Neuronal stem cell (in vitro differentiated cells): Measurements from ENCODE around the gene GPBAR1.

Experiments
- DNase-seq: peaks from one replicate; pipeline ENCODE4 v3.0.0-alpha.2; 2013; ENCODE audit warnings: low spot score
- H2AFZ ChIP-seq: one replicate; pipeline ENCODE4 v1.6.1; 2013; ENCODE audit warnings: mild to moderate bottlenecking, low read length, inconsistent platforms
- H2AK5ac ChIP-seq: 2 replicates; pipeline ENCODE4 v1.6.1; 2013; ENCODE audit warnings: low read depth, mild to moderate bottlenecking, inconsistent platforms, low read length, moderate library complexity, mixed read lengths
- H2BK120ac ChIP-seq: 2 replicates; pipeline ENCODE4 v1.6.1; 2013; ENCODE audit warnings: low read depth, mild to moderate bottlenecking, inconsistent platforms, low read length, moderate library complexity, mixed read lengths
- H2BK12ac ChIP-seq: one replicate; pipeline ENCODE4 v1.6.1; 2013; ENCODE audit warnings: low read length, inconsistent platforms
- H2BK15ac ChIP-seq: 2 replicates; pipeline ENCODE4 v1.6.1; 2013; ENCODE audit warnings: mild to moderate bottlenecking, low read length, inconsistent platforms, mixed read lengths
- H2BK5ac ChIP-seq: one replicate; pipeline ENCODE4 v1.6.1; 2013; ENCODE audit warnings: inconsistent platforms, mild to moderate bottlenecking, low read length, moderate library complexity
- H3K14ac ChIP-seq: one replicate; pipeline ENCODE4 v1.6.1; 2013; ENCODE audit warnings: low read length, inconsistent platforms
- H3K18ac ChIP-seq: 2 replicates; pipeline ENCODE4 v1.6.1; 2013; ENCODE audit warnings: low read length, inconsistent platforms
- H3K23ac ChIP-seq: 2 replicates; pipeline ENCODE4 v1.6.1; 2013; ENCODE audit warnings: low read depth, mild to moderate bottlenecking, mixed read lengths, low read length, inconsistent platforms; ENCODE audit not compliant: poor library complexity
- H3K27ac ChIP-seq: replicated peaks from 3 replicates; pipeline ENCODE4 v1.5.1; 2013; ENCODE audit warnings: low read length, inconsistent platforms
- H3K27me3 ChIP-seq, 3 experiments: 2 replicates each; pipeline ENCODE4 v1.6.1; 2013; ENCODE audit warnings: low read length in 3 of 3, mild to moderate bottlenecking in 2 of 3, inconsistent platforms in 1 of 3, low read depth in 1 of 3, mixed read lengths in 1 of 3, moderate library complexity in 1 of 3; ENCODE audit not compliant: control insufficient read depth in 3 of 3, insufficient read depth in 3 of 3
- H3K36me3 ChIP-seq, 2 donors: replicated peaks in 1 of 2; 2 replicates each; pipeline ENCODE4 v1.6.1; 2013; ENCODE audit warnings: low read length in 2 of 2; ENCODE audit not compliant: control insufficient read depth in 2 of 2, insufficient read depth in 2 of 2
- H3K4ac ChIP-seq: 2 replicates; pipeline ENCODE4 v1.6.1; 2013; ENCODE audit warnings: inconsistent platforms, mild to moderate bottlenecking, low read length, moderate library complexity
- H3K4me1 ChIP-seq, 2 donors: 1 replicate in 1 of 2; 2 replicates in 1 of 2; pipeline ENCODE4 v1.6.1; 2013; ENCODE audit warnings: low read length in 2 of 2, low read depth in 1 of 2; ENCODE audit not compliant: control insufficient read depth in 2 of 2, insufficient read depth in 1 of 2
- H3K4me2 ChIP-seq: one replicate; pipeline ENCODE4 v1.6.1; 2013; ENCODE audit warnings: mild to moderate bottlenecking, low read length, inconsistent platforms; ENCODE audit not compliant: insufficient read depth, poor library complexity, severe bottlenecking
- H3K4me3 ChIP-seq, 2 donors: 2 replicates each; pipeline ENCODE4 v1.5.1; 2013; ENCODE audit warnings: low read length in 2 of 2, mild to moderate bottlenecking in 2 of 2, inconsistent platforms in 1 of 2, moderate library complexity in 1 of 2
- H3K79me1 ChIP-seq: one replicate; pipeline ENCODE4 v1.6.1; 2013; ENCODE audit warnings: low read depth, mild to moderate bottlenecking, inconsistent platforms, low read length, moderate library complexity
- H3K9ac ChIP-seq: one replicate; pipeline ENCODE4 v1.6.1; 2013; ENCODE audit warnings: mild to moderate bottlenecking, low read depth, low read length, inconsistent platforms; ENCODE audit not compliant: poor library complexity
- H3K9me3 ChIP-seq, 2 donors: replicated peaks in 1 of 2; 2 replicates each; pipeline versions ENCODE3 to v1.6.1; 2013; ENCODE audit warnings: low read length in 2 of 2, mild to moderate bottlenecking in 2 of 2, inconsistent platforms in 1 of 2, low read depth in 1 of 2, mixed read lengths in 1 of 2, moderate library complexity in 1 of 2; ENCODE audit not compliant: control insufficient read depth in 2 of 2, insufficient read depth in 1 of 2
- H4K8ac ChIP-seq: one replicate; pipeline ENCODE4 v1.6.1; 2013; ENCODE audit warnings: low read depth, mild to moderate bottlenecking, inconsistent platforms, low read length, moderate library complexity
- H4K91ac ChIP-seq: one replicate; pipeline ENCODE4 v1.6.1; 2013; ENCODE audit warnings: low read length, low read depth, mild to moderate bottlenecking, inconsistent platforms; ENCODE audit not compliant: poor library complexity
- WGBS, 2 donors: extraction: QIAGEN DNeasy Blood & Tissue Kit; methylation state at CpG; one replicate each; pipeline ENCODE4 v1.1.7; 2013; ENCODE audit warnings: missing lambda C conversion rate in 2 of 2, mixed read lengths in 1 of 2; ENCODE audit not compliant: insufficient read length in 2 of 2, insufficient replicate concordance in 1 of 2; ENCODE audit errors: extremely low coverage in 2 of 2; 5-methylcytosine and 5-hydroxymethylcytosine counted together

GPBAR1 gene

GRCh38 chr2:218281449-218281848 is 20.6 kb downstream of the GPBAR1 start:
- H3K36me3 ChIP-seq: peaks cover 6 to 8% of the 10 kb centered on the region in 2 donors
- H2BK5ac ChIP-seq: no peak overlapping the region
- H3K9ac ChIP-seq: no peak overlapping the region
- no peak overlapping the region for H3K14ac ChIP-seq
- no peak overlapping the region for H3K18ac ChIP-seq
- no peaks in the 10 kb centered on the region for H3K27me3 ChIP-seq
- no peak overlapping the region for H3K23ac ChIP-seq
- no peak overlapping the region for H3K4me3 ChIP-seq
- H3K4me1 ChIP-seq: peaks cover 0 to 7% of the 10 kb centered on the region in 2 donors
- H4K8ac ChIP-seq: no peak overlapping the region
- no peak overlapping the region for H2AFZ ChIP-seq
- H2AK5ac ChIP-seq: no peak overlapping the region
- no peak overlapping the region for H3K4me2 ChIP-seq
- no peak overlapping the region for H3K27ac ChIP-seq
- H2BK12ac ChIP-seq: no peak overlapping the region
- no peaks in the 10 kb centered on the region for H3K79me1 ChIP-seq
- H3K9me3 ChIP-seq: no peaks in the 10 kb centered on the region
- H4K91ac ChIP-seq: no peak overlapping the region
- WGBS, 2 donors: no CpG with 5 or more reads among the region's 3 CpGs
- no peak overlapping the region for H2BK120ac ChIP-seq
- H2BK15ac ChIP-seq: no peak overlapping the region
- no peak for DNase-seq
- no peak overlapping the region for H3K4ac ChIP-seq

- H3K4me1 ChIP-seq: peaks cover 3 to 13% of the 10 kb centered on the region in 2 donors
- no peak overlapping the region for H3K27ac ChIP-seq
- no CpG with 5 or more reads among the region's 17 CpGs for WGBS, 2 donors
- H3K36me3 ChIP-seq: peaks cover under 1 to 4% of the 10 kb centered on the region in 2 donors
- H3K9me3 ChIP-seq: no peaks in the 10 kb centered on the region
- H4K8ac ChIP-seq: no peak overlapping the region
- no peak for DNase-seq
- no peak overlapping the region for H3K4ac ChIP-seq
- no peak overlapping the region for H3K9ac ChIP-seq
- no peak overlapping the region for H4K91ac ChIP-seq
- H2BK120ac ChIP-seq: peak overlapping the region; percentile 16
- no peak overlapping the region for H2BK12ac ChIP-seq
- H3K23ac ChIP-seq: no peak overlapping the region
- no peak overlapping the region for H3K14ac ChIP-seq
- H2BK15ac ChIP-seq: peak overlapping the region; percentile 22
- peak overlapping the region; percentile 45 for H2AK5ac ChIP-seq
- no peak overlapping the region for H2AFZ ChIP-seq
- no peaks in the 10 kb centered on the region for H3K27me3 ChIP-seq
- H2BK5ac ChIP-seq: peak overlapping the region; percentile 76
- H3K79me1 ChIP-seq: no peaks in the 10 kb centered on the region
- peak overlapping the region; percentile 35 for H3K18ac ChIP-seq
- no peak overlapping the region for H3K4me2 ChIP-seq
- H3K4me3 ChIP-seq: no peak overlapping the region
Observed at GRCh38 chr2:218282173-218282991, 21.6 kb downstream of the GPBAR1 start.

GRCh38 chr2:218284106-218284811 is 23.4 kb downstream of the GPBAR1 start:
- peaks cover 3 to 15% of the 10 kb centered on the region in 2 donors for H3K4me1 ChIP-seq
- H2BK12ac ChIP-seq: peak overlapping the region; percentile 30
- no peak overlapping the region for H4K91ac ChIP-seq
- H3K4me2 ChIP-seq: no peak overlapping the region
- peak overlapping the region; percentile 41 for H3K18ac ChIP-seq
- WGBS, 2 donors: no CpG with 5 or more reads among the region's 16 CpGs
- no peak overlapping the region for H2AK5ac ChIP-seq
- no peak overlapping the region for H3K14ac ChIP-seq
- no peak overlapping the region for H3K23ac ChIP-seq
- no peaks in the 10 kb centered on the region for H3K79me1 ChIP-seq
- H3K27ac ChIP-seq: no peak overlapping the region
- no peaks in the 10 kb centered on the region for H3K9me3 ChIP-seq
- no peak overlapping the region for H2AFZ ChIP-seq
- peak overlapping the region; percentile 63 for H3K9ac ChIP-seq
- no peak overlapping the region for H2BK5ac ChIP-seq
- H4K8ac ChIP-seq: no peak overlapping the region
- no peak overlapping the region for H3K4ac ChIP-seq
- no peak for DNase-seq
- no peak overlapping the region for H2BK120ac ChIP-seq
- H3K36me3 ChIP-seq: no peaks in the 10 kb centered on the region
- no peaks in the 10 kb centered on the region for H3K27me3 ChIP-seq
- H2BK15ac ChIP-seq: no peak overlapping the region
- H3K4me3 ChIP-seq: no peak overlapping the region

GRCh38 chr2:218285604-218286003 is 24.8 kb downstream of the GPBAR1 start:
- Histone ChIP-seq H3K27ac (no peak overlapping the region), H3K27me3 (peaks cover 0 to under 1% (median 0%) of the 10 kb centered on the region in 3 experiments), H3K9ac (no peak overlapping the region), H3K4me3 (no peak overlapping the region), H3K18ac (peak overlapping the region; percentile 6), H3K36me3 (no peaks in the 10 kb centered on the region), H2AK5ac (peak overlapping the region; percentile 12), H2BK12ac (no peak overlapping the region), H3K9me3 (no peaks in the 10 kb centered on the region), H3K4me1 (peaks cover 8 to 23% of the 10 kb centered on the region in 2 donors), H2BK120ac (no peak overlapping the region), H3K4ac (no peak overlapping the region), H3K4me2 (no peak overlapping the region), H2BK15ac (no peak overlapping the region), H3K79me1 (no peaks in the 10 kb centered on the region), H2AFZ (no peak overlapping the region), H4K91ac (no peak overlapping the region), H3K14ac (no peak overlapping the region), H2BK5ac (no peak overlapping the region), H4K8ac (no peak overlapping the region), H3K23ac (peak overlapping the region; percentile 1)
- no CpG with 5 or more reads among the region's 6 CpGs for WGBS, 2 donors
- no peak for DNase-seq
